ENCODE data around the gene SMAD1.

- TF ChIP-seq GATA3 (IDR thresholded peaks at IDR 0.05; ENCODE audit: low read depth, low read length) (no peak), GATA2 (IDR thresholded peaks at IDR 0.05; ENCODE audit: low read depth, low read length) (no peak)
These were observed 83.7 kb downstream of the SMAD1 start for GRCh38 chr4:145565328-145565727.

Data from SH-SY5Y (cell line).